Right forelimb (tissue), 1 donor: Measurements from ENCODE around the gene ADCY10.
"Not testable (repeated sequence)": the region's sequence is repeated elsewhere in the genome, so short reads cannot be mapped to it uniquely, and the experiment has no call there.

Experiments
- DNase-seq: peaks from one replicate; pipeline ENCODE4 v3.0.0-alpha.2; 2018

The ADCY10 gene

GRCh38 chr1:167882376-167882775 is 31.6 kb downstream of the ADCY10 start:
- no peak for DNase-seq

- no peak for DNase-seq
Measured at GRCh38 chr1:167881786-167882185, 32.1 kb downstream of the ADCY10 start.

GRCh38 chr1:167881069-167881468 is 32.9 kb downstream of the ADCY10 start:
- DNase-seq = no peak

- DNase-seq = no peak
Measured at GRCh38 chr1:167880580-167881021, 33.3 kb downstream of the ADCY10 start.

GRCh38 chr1:167879508-167879907 is 34.4 kb downstream of the ADCY10 start:
- DNase-seq = no peak

- DNase-seq = no peak
Measured at GRCh38 chr1:167878372-167879160, 35.4 kb downstream of the ADCY10 start.

- no peak for DNase-seq
Measured at GRCh38 chr1:167876597-167877175, 37.2 kb downstream of the ADCY10 start.

DNA sequence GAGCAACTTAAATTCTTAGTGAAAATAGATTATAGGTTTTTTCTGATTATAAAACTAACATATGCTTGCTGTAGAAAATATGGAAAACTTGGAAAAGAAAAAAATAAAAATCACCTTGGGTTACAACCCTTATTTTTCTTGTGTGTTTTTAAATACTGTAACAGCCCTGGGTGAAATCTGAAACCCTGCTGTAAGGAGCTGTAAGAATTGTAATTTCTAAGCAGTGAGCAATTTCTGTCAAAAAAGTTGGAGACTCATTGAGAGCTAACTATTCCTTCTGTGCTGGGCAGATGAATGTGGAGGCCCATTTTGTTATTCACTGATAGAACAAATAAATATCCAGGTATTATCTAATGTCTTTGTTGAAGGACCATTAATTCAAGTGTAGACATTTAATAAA is 42.6 kb downstream of the ADCY10 start:
- no peak for DNase-seq

DNA sequence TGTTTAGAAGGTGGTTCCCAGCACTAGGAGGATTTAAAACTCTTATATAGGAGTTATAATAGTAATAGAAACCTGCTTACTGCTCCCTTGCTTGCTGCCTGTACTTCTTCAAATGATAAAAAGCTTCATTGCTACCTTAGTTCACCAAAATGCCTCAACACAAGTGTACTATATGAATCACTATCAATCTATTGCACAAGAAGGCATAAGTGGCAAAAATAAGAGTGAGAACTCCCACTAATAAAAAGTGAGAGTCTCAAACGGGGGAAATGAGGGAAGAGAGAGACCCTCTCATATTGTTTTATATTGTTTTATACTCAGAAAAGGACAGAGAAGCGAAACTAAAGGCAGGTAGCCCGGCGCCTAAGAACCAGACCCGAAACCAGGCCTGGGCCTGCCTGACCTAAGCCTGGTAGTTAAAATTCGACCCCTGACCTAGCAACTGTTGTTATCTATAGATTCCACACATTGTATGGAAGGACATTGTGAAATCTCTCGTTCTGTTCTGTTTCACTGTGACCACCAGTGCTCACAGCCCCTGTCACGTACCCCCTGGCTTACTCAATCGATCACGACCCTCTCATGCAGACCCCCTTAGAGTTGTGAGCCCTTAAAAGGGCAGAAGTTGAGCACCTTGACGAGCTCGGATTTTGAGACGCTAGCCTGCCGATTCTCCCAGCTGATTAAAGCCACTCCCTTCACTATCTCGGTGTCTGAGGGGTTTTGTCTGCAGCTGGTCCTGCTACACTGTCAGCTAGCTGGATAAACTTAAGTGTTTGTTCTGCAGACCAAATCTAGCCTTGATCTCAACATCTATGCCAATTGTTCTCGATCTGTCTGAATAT is 44.6 kb downstream of the ADCY10 start:
- not testable (repeated sequence) for DNase-seq

DNA sequence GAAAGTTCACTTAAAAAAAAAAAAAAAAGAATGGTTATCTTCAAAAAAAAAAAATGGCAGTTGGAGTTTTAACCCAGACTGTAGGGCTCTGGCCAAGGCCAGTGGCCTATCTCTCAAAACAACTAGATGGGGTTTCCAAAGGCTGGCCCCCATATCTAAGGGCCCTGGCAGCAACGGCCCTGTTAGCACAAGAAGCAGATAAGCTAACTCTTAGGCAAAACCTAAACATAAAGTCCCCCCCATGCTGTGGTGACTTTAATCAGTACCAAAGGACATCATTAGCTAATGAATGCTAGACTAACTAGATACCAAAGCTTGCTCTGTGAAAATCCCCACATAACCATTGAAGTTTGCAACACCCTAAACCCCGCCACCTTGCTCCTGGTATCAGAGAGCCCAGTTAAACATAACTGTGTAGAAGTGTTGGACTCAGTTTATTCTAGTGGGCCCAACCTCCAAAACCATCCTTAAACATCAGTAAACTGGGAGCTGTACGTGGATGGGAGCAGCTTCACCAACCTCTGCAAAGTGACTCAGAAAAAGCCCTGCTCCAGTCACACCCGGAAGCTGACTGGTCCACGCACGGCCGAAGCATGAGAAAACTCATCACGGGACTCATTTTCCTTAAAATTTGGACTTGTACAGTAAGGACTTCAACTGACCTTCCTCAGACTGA is 47.1 kb downstream of the ADCY10 start:
- DNase-seq = not testable (repeated sequence)

- DNase-seq = not testable (repeated sequence)
Measured at GRCh38 chr1:167866326-167866725, 47.6 kb downstream of the ADCY10 start.

DNA sequence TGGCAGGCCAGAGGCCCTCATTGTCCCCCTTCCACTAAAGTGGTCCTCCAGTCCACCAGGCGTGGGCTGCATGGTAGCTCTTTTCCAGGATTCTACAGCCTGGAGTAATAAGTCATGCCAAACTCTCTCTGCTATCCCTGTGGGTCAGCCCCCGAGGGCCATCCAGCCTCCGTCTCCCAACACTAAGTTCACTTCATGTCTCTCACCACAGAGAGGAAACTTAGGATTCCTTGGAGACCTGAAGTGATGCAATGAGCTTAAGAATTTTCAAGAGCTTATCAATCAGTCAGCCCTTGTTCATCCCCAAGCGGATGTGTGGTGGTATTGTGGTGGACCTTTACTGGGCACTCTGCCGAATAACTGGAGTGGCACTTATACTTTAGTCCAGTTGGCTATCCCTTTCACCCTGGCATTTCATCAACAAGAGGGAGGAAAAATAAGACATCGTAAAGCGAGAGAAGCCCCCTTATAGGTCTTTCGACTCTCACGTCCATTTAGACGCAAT is 48.1 kb downstream of the ADCY10 start:
- not testable (repeated sequence) for DNase-seq

- DNase-seq = not testable (repeated sequence)
Measured at GRCh38 chr1:167865193-167865592, 48.7 kb downstream of the ADCY10 start.

- DNase-seq = no peak
Measured at GRCh38 chr1:167864392-167865032, 49.4 kb downstream of the ADCY10 start.

GRCh38 chr1:167863921-167864279 is 50.0 kb downstream of the ADCY10 start:
- no peak for DNase-seq

DNA sequence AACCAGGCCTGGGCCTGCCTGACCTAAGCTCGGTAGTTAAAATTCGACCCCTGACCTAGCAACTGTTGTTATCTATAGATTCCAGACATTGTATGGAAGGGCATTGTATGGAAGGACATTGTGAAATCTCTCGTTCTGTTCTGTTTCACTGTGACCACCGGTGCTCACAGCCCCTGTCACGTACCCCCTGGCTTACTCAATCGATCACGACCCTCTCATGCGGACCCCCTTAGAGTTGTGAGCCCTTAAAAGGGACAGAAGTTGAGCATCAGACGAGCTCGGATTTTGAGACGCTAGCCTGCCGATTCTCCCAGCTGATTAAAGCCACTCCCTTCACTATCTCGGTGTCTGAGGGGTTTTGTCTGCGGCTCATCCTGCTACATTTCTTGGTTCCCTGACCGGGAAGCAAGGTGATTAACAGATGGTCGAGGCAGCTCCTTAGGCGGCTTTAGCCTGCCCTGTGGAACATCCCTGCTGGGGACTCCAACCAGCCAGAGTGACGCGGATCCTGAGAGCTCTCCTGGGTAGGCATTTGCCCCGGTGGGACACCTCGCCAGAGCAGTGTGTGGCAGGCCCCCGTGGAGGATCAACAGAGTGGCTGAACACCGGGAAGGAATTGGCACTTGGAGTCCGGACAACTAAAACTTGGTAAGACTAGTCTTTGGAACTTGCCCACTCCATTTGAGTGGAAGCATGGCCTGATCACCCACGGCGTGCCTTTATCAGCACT is 50.6 kb downstream of the ADCY10 start:
- DNase-seq = not testable (repeated sequence)

DNA sequence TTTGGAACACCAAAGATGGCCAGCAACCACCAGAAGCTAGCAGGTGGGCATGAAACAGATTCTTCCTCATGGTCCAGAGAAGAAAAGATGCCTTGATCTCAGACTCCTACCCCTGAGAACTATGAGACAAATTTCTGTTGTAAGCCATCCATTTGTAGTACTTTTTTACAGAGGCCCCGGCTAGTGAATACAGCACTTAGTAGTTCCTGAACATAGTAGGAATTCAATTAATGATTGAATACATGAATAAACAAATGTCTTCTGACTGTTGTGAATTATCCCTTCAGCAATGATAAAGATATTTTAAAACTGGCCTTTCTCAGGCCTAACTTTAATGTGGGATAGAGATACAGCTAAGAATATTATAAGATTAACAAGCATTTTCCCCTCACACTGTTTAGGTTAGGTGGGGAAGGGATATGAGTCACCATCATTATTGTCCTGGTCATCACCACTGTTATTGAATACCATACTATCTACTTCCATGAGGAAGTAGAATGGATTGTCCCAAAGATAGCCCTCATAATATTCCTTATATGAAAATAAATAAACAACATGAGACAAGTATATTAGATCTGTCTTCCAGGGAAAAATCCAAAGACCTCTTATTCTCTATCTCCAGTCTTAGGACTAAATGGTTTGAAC is 51.4 kb downstream of the ADCY10 start:
- no peak for DNase-seq

- DNase-seq = no peak
Measured at GRCh38 chr1:167861664-167862381, 52.1 kb downstream of the ADCY10 start.

- DNase-seq = no peak
Measured at GRCh38 chr1:167860231-167860923, 53.6 kb downstream of the ADCY10 start.
